Endothelial cell of umbilical vein (primary cell): ENCODE data around the gene METTL18. TPM values are rescaled to one million over a fixed set of nuclear protein-coding genes. Genes with fewer than 3 reads are reported as not detected.

Source experiments
- BruUV-seq: library from RNA; stranded (reverse); fragments of 400-500 nt; replicated peaks from 2 replicates; lab custom pipeline; 2021; lab: Mats Ljungman, UMichigan
- CTCF ChIA-PET: fragments of 300-600, 350-600 bp; sonication (Branson Sonifier 250); formaldehyde crosslinking; loops from one replicate; lab custom pipeline; 2021; ENCODE audit warnings: antibody characterized with exemption, inconsistent platforms; lab: Charles Lee
- POLR2A ChIA-PET: fragments of 300-600, 350-600 bp; sonication (Branson Sonifier 250); formaldehyde crosslinking; loops from one replicate; lab custom pipeline; 2021; ENCODE audit warnings: antibody characterized with exemption, inconsistent platforms; lab: Charles Lee
- DNase-seq: peaks from one replicate; pipeline ENCODE4 v3.0.0-alpha.2; 2011; ENCODE audit warnings: low read depth, low spot score
- FAIRE-seq: peaks from 2 replicates; lab custom pipeline; 2011; peaks lifted over from hg19 to GRCh38; lab: Jason Lieb, UNC
- H2AFZ ChIP-seq: 2 replicates; pipeline ENCODE4 v1.6.0; 2012; ENCODE audit warnings: low read depth, low read length, control low read depth, inconsistent platforms
- H3K27ac ChIP-seq: 2 replicates; pipeline ENCODE4 v1.5.1; 2011; ENCODE audit warnings: low read depth, mild to moderate bottlenecking, control low read depth, low read length, moderate library complexity; ENCODE audit not compliant: insufficient read depth
- H3K27me3 ChIP-seq, 2 experiments: 2 replicates each; pipeline versions ENCODE4 v1.6.0 to v1.6.1; 2011; ENCODE audit warnings: low read length in 2 of 2, mixed read lengths in 1 of 2; ENCODE audit not compliant: control insufficient read depth in 2 of 2, insufficient read depth in 2 of 2
- H3K36me3 ChIP-seq, 2 experiments: 2 replicates in 1 of 2; 3 replicates in 1 of 2; pipeline ENCODE4 v1.5.1; 2011; ENCODE audit warnings: low read length in 2 of 2, mild to moderate bottlenecking in 1 of 2, moderate library complexity in 1 of 2; ENCODE audit not compliant: control insufficient read depth in 2 of 2, insufficient read depth in 2 of 2; ENCODE audit errors: extremely low read depth in 1 of 2
- H3K4me1 ChIP-seq: 3 replicates; pipeline ENCODE4 v1.5.1; 2011; ENCODE audit warnings: mild to moderate bottlenecking, low read length; ENCODE audit not compliant: control insufficient read depth, insufficient read depth; ENCODE audit errors: extremely low read depth
- H3K4me2 ChIP-seq: 2 replicates; pipeline ENCODE4 v1.6.1; 2011; ENCODE audit warnings: low read length, control low read depth, mixed read lengths; ENCODE audit not compliant: insufficient read depth
- H3K4me3 ChIP-seq, 3 experiments: fragments of 200-600 bp in 1 of 3; sonication (generic), shearing (Covaris generic) in 1 of 3; replicated peaks in 1 of 3; 2 replicates each; pipeline ENCODE4 v1.5.1; 2011 to 2016; ENCODE audit warnings: control low read depth in 3 of 3, low read length in 3 of 3, mild to moderate bottlenecking in 2 of 3, inconsistent platforms in 1 of 3, low read depth in 1 of 3, moderate library complexity in 1 of 3; ENCODE audit not compliant: insufficient read depth in 1 of 3
- H3K79me2 ChIP-seq: 2 replicates; pipeline ENCODE4 v1.6.0; 2012; ENCODE audit warnings: low read length, inconsistent platforms; ENCODE audit not compliant: control insufficient read depth, insufficient read depth
- H3K9ac ChIP-seq: replicated peaks from 2 replicates; pipeline ENCODE3; 2011; ENCODE audit warnings: low read length, control low read depth; ENCODE audit not compliant: insufficient read depth; ENCODE audit errors: extremely low read depth
- H3K9me1 ChIP-seq: replicated peaks from 3 replicates; pipeline ENCODE4 v1.6.0; 2011; ENCODE audit warnings: mild to moderate bottlenecking, low read length; ENCODE audit not compliant: control insufficient read depth, insufficient read depth; ENCODE audit errors: extremely low read depth
- H3K9me3 ChIP-seq: replicated peaks from 2 replicates; pipeline ENCODE4 v1.5.1; 2012; ENCODE audit warnings: low read length, inconsistent platforms; ENCODE audit not compliant: control insufficient read depth, insufficient read depth
- H4K20me1 ChIP-seq: replicated peaks from 2 replicates; pipeline ENCODE3; 2011; ENCODE audit warnings: mild to moderate bottlenecking, low read length; ENCODE audit not compliant: control insufficient read depth, insufficient read depth; ENCODE audit errors: extremely low read depth
- CTCF ChIP-seq, 2 donors: IDR thresholded peaks; 1 replicate in 1 of 2; 2 replicates in 1 of 2; pipeline ENCODE4 v1.5.1; 2011; ENCODE audit warnings: low read length in 2 of 2, mild to moderate bottlenecking in 2 of 2, moderate library complexity in 2 of 2, control low read depth in 1 of 2, inconsistent platforms in 1 of 2, low read depth in 1 of 2; ENCODE audit not compliant: insufficient read depth in 1 of 2; ENCODE audit errors: extremely low read depth in 1 of 2
- EZH2 ChIP-seq: IDR thresholded peaks from 2 replicates; pipeline ENCODE4 v1.6.1; 2012; ENCODE audit warnings: borderline replicate concordance, low read depth, mild to moderate bottlenecking, moderate library complexity, low read length, inconsistent platforms; ENCODE audit not compliant: severe bottlenecking
- FOS ChIP-seq: IDR thresholded peaks from 2 replicates; pipeline ENCODE4 v1.6.1; 2011; ENCODE audit warnings: mild to moderate bottlenecking, low read length, moderate library complexity, borderline replicate concordance; ENCODE audit not compliant: insufficient read depth
- GATA2 ChIP-seq: IDR thresholded peaks from 2 replicates; pipeline ENCODE4 v1.7.0; 2011; ENCODE audit warnings: low read depth, mild to moderate bottlenecking, moderate library complexity, mixed read lengths, low read length; ENCODE audit not compliant: insufficient read length, insufficient read depth
- JUN ChIP-seq: IDR thresholded peaks from 2 replicates; pipeline ENCODE4 v1.6.1; 2011; ENCODE audit warnings: borderline replicate concordance, low read depth; ENCODE audit not compliant: insufficient read length, insufficient read depth
- MAX ChIP-seq: IDR thresholded peaks from 2 replicates; pipeline ENCODE4 v1.6.1; 2011; ENCODE audit not compliant: insufficient read depth, insufficient read length
- MYC ChIP-seq: IDR thresholded peaks from one replicate; pipeline ENCODE4 v1.6.1; 2011; ENCODE audit warnings: mild to moderate bottlenecking, low read depth, low read length
- POLR2A ChIP-seq: IDR thresholded peaks from 2 replicates; pipeline ENCODE4 v1.6.1; 2012; ENCODE audit warnings: low read depth, mild to moderate bottlenecking, control low read depth, low read length
- POLR2AphosphoS5 ChIP-seq: IDR thresholded peaks from 2 replicates; pipeline ENCODE4 v1.6.1; 2012; ENCODE audit warnings: low read depth, mild to moderate bottlenecking, control low read depth, low read length, moderate library complexity; ENCODE audit not compliant: insufficient read depth
- dilution Hi-C: fragments of 300-500 bp; cut with MboI; formaldehyde crosslinking; loops from one replicate; pipeline ENCODE4 v1.15.0; 2019; ENCODE audit warnings: low sequenced_read_pairs; ENCODE audit not compliant: extremely low pct_ligation_motif_present
- intact Hi-C: fragments of 100-400 bp; cut with micrococcal nuclease; formaldehyde crosslinking; loops from one replicate; pipeline ENCODE4 v1.10.0; 2022
- polyA plus RNA-seq, 4 experiments: library from polyadenylated mRNA; depleted of rRNA in 3 of 4; stranded (reverse) in 3 of 4; unstranded in 1 of 4; fragments of >200 nt; gene quantifications; 2 replicates each; pipeline versions ENCODE4 v1.2.1 to v1.2.3, GENCODE V29; 2011 to 2012; ENCODE audit warnings: missing spikeins in 1 of 4
- total RNA-seq: library from RNA; stranded (reverse); gene quantifications from 2 replicates; pipeline ENCODE4 v1.2.3, GENCODE V29; 2021

METTL18 gene
- total and polyA plus RNA-seq, 2 donors (not counting 3 experiments of a cell fraction or from before 2014, with no cell fraction given), result 1.1 to 6.6 TPM

DNA sequence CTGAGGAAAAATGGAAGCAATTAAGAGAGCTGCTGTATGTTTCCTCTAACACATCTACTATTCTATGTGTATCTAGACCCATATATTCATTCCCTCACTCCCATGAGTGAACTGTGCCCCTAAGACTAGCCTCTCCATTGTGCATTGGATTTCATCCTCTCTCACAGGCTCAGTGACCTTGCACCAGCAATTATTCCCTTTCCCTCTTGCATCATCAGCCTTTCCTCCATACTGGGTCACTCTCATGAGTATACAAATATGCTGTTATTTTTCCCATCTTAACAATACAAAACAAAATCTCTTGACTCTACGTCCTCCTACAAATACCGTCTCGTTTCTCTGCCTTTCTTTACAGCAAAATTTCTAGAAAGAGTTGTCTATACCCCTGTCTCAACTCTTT, 29.4 kb upstream of the METTL18 start:
- no peak for DNase-seq
- Histone ChIP-seq H3K9me1 (no peaks in the 10 kb centered on the region), H3K4me2 (no peak overlapping the region), H3K4me3 (no peak overlapping the region), H4K20me1 (no peaks in the 10 kb centered on the region), H2AFZ (no peak overlapping the region), H3K79me2 (no peaks in the 10 kb centered on the region), H3K9me3 (no peaks in the 10 kb centered on the region), H3K27ac (no peak overlapping the region), H3K9ac (no peak overlapping the region), H3K4me1 (no peaks in the 10 kb centered on the region), H3K27me3 (no peaks in the 10 kb centered on the region), H3K36me3 (no peaks in the 10 kb centered on the region)
- BruUV-seq, result no TSS peak
- intact Hi-C loops, result no loop called here
- FAIRE-seq, result no peak
- dilution Hi-C loops, result no loop called here
- ChIA-PET CTCF (interaction anchor here (0.7 kb wide), 1 partner anchor 223 kb away, joined by 3 read pairs; no protein-coding TSS in a partner anchor), POLR2A (no interaction called here)
- TF ChIP-seq EZH2, result no peak
- TF ChIP-seq JUN, result no peak
- no peak for TF ChIP-seq CTCF (IDR thresholded peaks at IDR 0.05; ENCODE audit: extremely low read depth in 1 of 2, insufficient read depth in 1 of 2, low read depth in 1 of 2, low read length in 2 of 2)
- TF ChIP-seq FOS, result no peak
- TF ChIP-seq GATA2, result no peak
- TF ChIP-seq MYC, result no peak
- no peak for TF ChIP-seq MAX
- TF ChIP-seq POLR2A, result no peak
- no peak for TF ChIP-seq POLR2AphosphoS5
